K562 (cell line): ENCODE results near the gene KCTD11. TPM values are rescaled to one million over a fixed set of nuclear protein-coding genes. Genes with fewer than 3 reads are reported as not detected.
A peak's percentile ranks its signal among the peaks of the same experiment; 100 is the strongest.

Source experiments
- CREB1 ChIP-seq, 2 experiments: sonication (generic) in 1 of 2; formaldehyde crosslinking in 1 of 2; IDR thresholded peaks; 2 replicates each; pipeline versions ENCODE4 v1.6.1 to v1.8.0; 2012 to 2022; ENCODE audit warnings: inconsistent platforms in 1 of 2, mild to moderate bottlenecking in 1 of 2, missing genetic modification reagents in 1 of 2, moderate library complexity in 1 of 2
- CTCF ChIP-seq, 3 experiments: IDR thresholded peaks in 2 of 3; conservative IDR thresholded peaks in 1 of 3; 2 replicates each; pipeline ENCODE4 v1.5.1; 2011 to 2012; ENCODE audit warnings: low read length in 3 of 3, mild to moderate bottlenecking in 3 of 3, control low read depth in 2 of 3, improper control_type of control experiment in 1 of 3, inconsistent platforms in 1 of 3, low read depth in 1 of 3, mixed read lengths in 1 of 3, moderate library complexity in 1 of 3; ENCODE audit not compliant: insufficient read depth in 2 of 3
- EZH2 ChIP-seq: IDR thresholded peaks from 2 replicates; pipeline ENCODE4 v1.6.1; 2012; ENCODE audit warnings: low read depth, mild to moderate bottlenecking, inconsistent platforms, low read length, borderline replicate concordance
- HDGF ChIP-seq: fragments of 450-650 bp; IDR thresholded peaks from 2 replicates; pipeline ENCODE4 v1.6.1; 2016
- JUND ChIP-seq, 2 experiments: IDR thresholded peaks; 2 replicates in 1 of 2; 3 replicates in 1 of 2; pipeline ENCODE4 v1.6.1; 2011; ENCODE audit warnings: borderline replicate concordance in 2 of 2, low read depth in 2 of 2, low read length in 2 of 2, improper control_type of control experiment in 1 of 2, missing biosample characterization in 1 of 2, missing genetic modification characterization in 1 of 2, missing genetic modification reagents in 1 of 2
- MBD2 ChIP-seq: sonication (generic); IDR thresholded peaks from 2 replicates; pipeline ENCODE4 v1.6.1; 2016; ENCODE audit warnings: low read depth, borderline replicate concordance
- NCOA2 ChIP-seq, 2 experiments: fragments of 450-650 bp; IDR thresholded peaks; 2 replicates each; pipeline ENCODE4 v1.6.1; 2018; ENCODE audit warnings: mild to moderate bottlenecking in 2 of 2, moderate library complexity in 1 of 2; ENCODE audit not compliant: partially characterized antibody in 2 of 2
- NFYB ChIP-seq: IDR thresholded peaks from 2 replicates; pipeline ENCODE4 v1.6.1; 2011; ENCODE audit warnings: mild to moderate bottlenecking, moderate library complexity; ENCODE audit not compliant: insufficient read length; ENCODE audit errors: extremely low read depth
- SAFB2 ChIP-seq: fragments of 200-400 bp; formaldehyde crosslinking; IDR thresholded peaks from 2 replicates; pipeline ENCODE4 v1.6.1; 2018; ENCODE audit warnings: borderline replicate concordance, low read length, low read depth, moderate library complexity; ENCODE audit not compliant: severe bottlenecking
- SFPQ ChIP-seq: fragments of 200-400 bp; formaldehyde crosslinking; IDR thresholded peaks from 2 replicates; pipeline ENCODE4 v1.6.1; 2017; ENCODE audit warnings: mild to moderate bottlenecking, low read depth, low read length, moderate library complexity
- SIN3B ChIP-seq: fragments of 450-650 bp; IDR thresholded peaks from 2 replicates; pipeline ENCODE4 v1.6.1; 2017; ENCODE audit warnings: low read depth, mild to moderate bottlenecking, moderate library complexity
- TFAP4 ChIP-seq: sonication (generic); formaldehyde crosslinking; IDR thresholded peaks from 2 replicates; pipeline ENCODE4 v1.8.0; 2022; ENCODE audit warnings: missing genetic modification reagents, mild to moderate bottlenecking, moderate library complexity, borderline replicate concordance
- THAP7 ChIP-seq: fragments of 250-450 bp; sonication (Bioruptor Pico); IDR thresholded peaks from 2 replicates; pipeline ENCODE4 v1.5.0; 2021
- ZBTB34 ChIP-seq: fragments of 250-450 bp; sonication (Bioruptor Pico); IDR thresholded peaks from 2 replicates; pipeline ENCODE4 v1.8.0; 2021; ENCODE audit warnings: mild to moderate bottlenecking, moderate library complexity
- ZKSCAN3 ChIP-seq: fragments of 250-450 bp; sonication (Bioruptor Pico); IDR thresholded peaks from 2 replicates; pipeline ENCODE4 v1.4.0; 2020
- ZNF512 ChIP-seq: IDR thresholded peaks from 2 replicates; pipeline ENCODE4 v1.6.1; 2016; ENCODE audit warnings: missing genetic modification characterization, missing compliant biosample characterization
- ZNF586 ChIP-seq: fragments of 450-650 bp; formaldehyde crosslinking; conservative IDR thresholded peaks from 2 replicates; pipeline ENCODE4 v1.4.0; 2020; ENCODE audit warnings: mild to moderate bottlenecking, moderate library complexity
- polyA plus RNA-seq, 8 experiments: library from polyadenylated mRNA; depleted of rRNA in 4 of 8; stranded (reverse) in 5 of 8; unstranded in 3 of 8; fragments of >200 nt; fragmentation: Nextera tagmentation in 2 of 8; fragmentation: Illumina TruSeq in 1 of 8; extraction: Ambion mirVana in 2 of 8; extraction: Trizol in 1 of 8; gene quantifications; 2 replicates each; pipeline versions ENCODE4 v1.2.1 to v1.2.3, GENCODE V29; 2011 to 2014; ENCODE audit warnings: inconsistent platforms in 1 of 8, missing spikeins in 1 of 8
- total RNA-seq, 7 experiments: library from RNA; depleted of rRNA in 6 of 7; stranded (reverse); fragments of >200 nt in 6 of 7; fragmentation: Illumina TruSeq in 2 of 7; extraction: Trizol in 2 of 7; gene quantifications; 2 replicates each; pipeline versions ENCODE4 v1.2.1 to v1.2.3, GENCODE V29; 2011 to 2021; ENCODE audit warnings: low replicate concordance in 1 of 7

The KCTD11 gene
- total and polyA plus RNA-seq, 9 of the 15 experiments (the other 6 are each of a cell fraction or from before 2014, with no cell fraction given) = 0.01 to 3.2 (median 2.5) TPM; not detected in 1

- TF ChIP-seq NCOA2 (IDR thresholded peaks at IDR 0.05; ENCODE audit: partially characterized antibody in 2 of 2) (no peak), TFAP4 (CRISPR knock-in tag) (peak; percentile 95), CTCF (IDR thresholded peaks at IDR 0.05 in 2 of 3, conservative IDR thresholded peaks at IDR 0.05 in 1 of 3; ENCODE audit: insufficient read depth in 2 of 3, low read depth in 1 of 3, low read length in 3 of 3) (no peak), EZH2 (no peak), THAP7 (no peak), NFYB (peak; percentile 79), JUND (IDR thresholded peaks at IDR 0.05; ENCODE audit: borderline replicate concordance, low read depth, low read length) (peak; percentile 10; the same call in 1 of the 2 replicates), JUND (tag; IDR thresholded peaks at IDR 0.05; ENCODE audit: borderline replicate concordance, low read depth, low read length) (no peak), ZBTB34 (no peak), SAFB2 (no peak), CREB1 (IDR thresholded peaks at IDR 0.05) (0 out of 2 replicates have a peak, but pooled peaks have one; percentile 43), CREB1 (CRISPR knock-in tag; IDR thresholded peaks at IDR 0.05) (peak; percentile 52; the same call in 1 of the 2 replicates), SIN3B (peak; percentile 87), ZNF512 (tag) (no peak), SFPQ (no peak), ZKSCAN3 (CRISPR knock-in tag) (no peak), ZNF586 (CRISPR knock-in tag) (no peak), MBD2 (peak; percentile 89), HDGF (no peak)
Measured at GRCh38 chr17:7403977-7404736, 52.2 kb downstream of the KCTD11 start, which contains the start of gene TMEM256 (continued).
